ENCODE measurements around the gene NEDD4L.

DNA sequence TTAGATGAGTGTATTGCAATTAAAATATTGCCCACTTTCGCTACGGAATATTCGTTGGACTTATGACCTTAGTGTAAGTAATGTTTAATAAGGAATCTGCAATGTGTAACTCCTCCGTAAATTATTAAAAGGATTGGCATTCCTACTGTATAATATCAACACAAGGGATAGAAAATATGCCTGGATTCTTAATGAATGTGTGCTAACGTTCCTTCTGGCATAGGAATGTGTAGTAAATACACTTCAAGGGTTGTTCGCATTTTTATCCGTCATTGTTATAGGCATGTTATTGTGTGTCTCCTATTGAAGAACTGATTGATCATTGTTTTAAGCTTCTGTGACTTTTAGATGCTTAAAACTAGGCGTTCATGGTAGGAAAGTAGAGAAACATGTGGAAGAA is 134.5 kb downstream of the NEDD4L start:
- TF ChIP-seq, protein P1, sequence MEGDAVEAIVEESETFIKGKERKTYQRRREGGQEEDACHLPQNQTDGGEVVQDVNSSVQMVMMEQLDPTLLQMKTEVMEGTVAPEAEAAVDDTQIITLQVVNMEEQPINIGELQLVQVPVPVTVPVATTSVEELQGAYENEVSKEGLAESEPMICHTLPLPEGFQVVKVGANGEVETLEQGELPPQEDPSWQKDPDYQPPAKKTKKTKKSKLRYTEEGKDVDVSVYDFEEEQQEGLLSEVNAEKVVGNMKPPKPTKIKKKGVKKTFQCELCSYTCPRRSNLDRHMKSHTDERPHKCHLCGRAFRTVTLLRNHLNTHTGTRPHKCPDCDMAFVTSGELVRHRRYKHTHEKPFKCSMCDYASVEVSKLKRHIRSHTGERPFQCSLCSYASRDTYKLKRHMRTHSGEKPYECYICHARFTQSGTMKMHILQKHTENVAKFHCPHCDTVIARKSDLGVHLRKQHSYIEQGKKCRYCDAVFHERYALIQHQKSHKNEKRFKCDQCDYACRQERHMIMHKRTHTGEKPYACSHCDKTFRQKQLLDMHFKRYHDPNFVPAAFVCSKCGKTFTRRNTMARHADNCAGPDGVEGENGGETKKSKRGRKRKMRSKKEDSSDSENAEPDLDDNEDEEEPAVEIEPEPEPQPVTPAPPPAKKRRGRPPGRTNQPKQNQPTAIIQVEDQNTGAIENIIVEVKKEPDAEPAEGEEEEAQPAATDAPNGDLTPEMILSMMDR (IDR thresholded peaks at IDR 0.05): no peak
- no peak for TF ChIP-seq POLR2A (IDR thresholded peaks at IDR 0.05)

Data from testis (tissue), 2 donors.